WI38 (cell line): ENCODE results near the gene HACD2.

Source experiments
- H3K4me3 ChIP-seq: 2 replicates; pipeline ENCODE4 v1.5.1; 2011; ENCODE audit warnings: low read depth, mild to moderate bottlenecking, control low read depth, low read length
- TF ChIP-seq, protein P1 (sequence below): IDR thresholded peaks from 2 replicates; pipeline ENCODE4 v1.5.1; 2012; ENCODE audit warnings: low read depth, mild to moderate bottlenecking, control low read depth, low read length

The HACD2 gene

DNA sequence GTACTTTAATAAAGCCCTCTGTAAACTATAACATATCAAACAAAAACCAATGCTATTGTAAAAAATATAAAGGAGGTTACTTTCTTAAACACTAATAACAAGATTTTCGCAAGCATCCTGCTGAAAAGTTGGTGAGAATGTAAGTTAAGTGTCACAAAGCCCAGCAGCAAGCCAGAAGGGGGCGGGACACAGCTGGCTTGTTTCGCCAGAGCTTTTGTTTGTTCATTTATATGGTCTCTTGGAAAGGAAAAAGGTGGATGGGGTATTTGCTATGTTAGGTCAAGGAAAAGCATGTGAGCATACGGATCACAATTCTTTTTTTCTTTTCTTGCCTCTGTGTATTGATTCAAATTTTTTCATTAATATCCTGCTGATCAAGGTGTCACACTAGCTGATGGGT lies 59.9 kb downstream of the HACD2 start:
- TF ChIP-seq, protein P1, sequence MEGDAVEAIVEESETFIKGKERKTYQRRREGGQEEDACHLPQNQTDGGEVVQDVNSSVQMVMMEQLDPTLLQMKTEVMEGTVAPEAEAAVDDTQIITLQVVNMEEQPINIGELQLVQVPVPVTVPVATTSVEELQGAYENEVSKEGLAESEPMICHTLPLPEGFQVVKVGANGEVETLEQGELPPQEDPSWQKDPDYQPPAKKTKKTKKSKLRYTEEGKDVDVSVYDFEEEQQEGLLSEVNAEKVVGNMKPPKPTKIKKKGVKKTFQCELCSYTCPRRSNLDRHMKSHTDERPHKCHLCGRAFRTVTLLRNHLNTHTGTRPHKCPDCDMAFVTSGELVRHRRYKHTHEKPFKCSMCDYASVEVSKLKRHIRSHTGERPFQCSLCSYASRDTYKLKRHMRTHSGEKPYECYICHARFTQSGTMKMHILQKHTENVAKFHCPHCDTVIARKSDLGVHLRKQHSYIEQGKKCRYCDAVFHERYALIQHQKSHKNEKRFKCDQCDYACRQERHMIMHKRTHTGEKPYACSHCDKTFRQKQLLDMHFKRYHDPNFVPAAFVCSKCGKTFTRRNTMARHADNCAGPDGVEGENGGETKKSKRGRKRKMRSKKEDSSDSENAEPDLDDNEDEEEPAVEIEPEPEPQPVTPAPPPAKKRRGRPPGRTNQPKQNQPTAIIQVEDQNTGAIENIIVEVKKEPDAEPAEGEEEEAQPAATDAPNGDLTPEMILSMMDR: no peak
- H3K4me3 ChIP-seq: no peak overlapping the region

DNA sequence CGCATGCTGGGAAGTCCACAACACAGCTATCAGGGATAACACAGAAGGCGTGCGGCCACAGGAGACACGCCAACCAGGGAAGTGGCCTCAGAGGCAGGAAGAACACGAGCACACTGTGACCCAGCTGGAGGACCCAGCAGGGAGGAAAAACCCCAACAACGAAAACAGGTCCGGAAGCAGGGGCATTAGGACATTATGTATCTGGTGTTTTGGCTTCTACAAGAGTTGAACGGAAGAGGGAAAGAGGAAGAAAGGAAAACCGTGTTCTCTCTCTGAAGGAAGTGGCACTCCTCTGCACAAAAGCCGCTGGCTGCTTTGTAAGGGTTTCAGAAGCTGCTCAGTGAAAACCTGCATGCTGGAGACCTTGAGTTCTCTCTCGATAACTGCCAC lies 61.8 kb downstream of the HACD2 start:
- no peak overlapping the region for H3K4me3 ChIP-seq
- TF ChIP-seq, protein P1: no peak

- TF ChIP-seq, protein P1: no peak
These were observed 62.4 kb downstream of the HACD2 start for GRCh38 chr3:123522320-123523022.

GRCh38 chr3:123521179-123521969 lies 63.5 kb downstream of the HACD2 start:
- TF ChIP-seq, protein P1: no peak
- no peak overlapping the region for H3K4me3 ChIP-seq

More at GRCh38 chr3:123522320-123523022, 62.4 kb downstream of the HACD2 start:
- no peak overlapping the region for H3K4me3 ChIP-seq

DNA sequence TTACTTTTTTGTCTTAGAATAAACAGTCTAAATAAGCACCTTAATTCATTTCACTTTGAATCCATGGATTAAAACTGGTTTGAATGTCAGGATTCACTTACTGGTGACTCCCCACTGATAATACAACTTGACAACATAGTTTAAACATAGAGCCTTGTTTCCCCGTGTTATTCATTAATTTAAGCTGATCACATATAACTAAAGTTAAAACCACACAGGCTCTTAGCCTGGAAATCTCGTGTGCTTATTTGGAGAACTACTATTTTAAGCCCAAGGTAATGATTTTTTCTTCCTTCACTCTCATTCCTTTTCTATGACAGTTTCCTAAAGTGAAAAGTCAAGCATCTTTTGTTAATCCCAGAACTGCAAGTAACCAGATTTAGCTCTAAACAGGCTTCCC lies 64.2 kb downstream of the HACD2 start:
- no peak overlapping the region for H3K4me3 ChIP-seq
- TF ChIP-seq, protein P1: no peak

DNA sequence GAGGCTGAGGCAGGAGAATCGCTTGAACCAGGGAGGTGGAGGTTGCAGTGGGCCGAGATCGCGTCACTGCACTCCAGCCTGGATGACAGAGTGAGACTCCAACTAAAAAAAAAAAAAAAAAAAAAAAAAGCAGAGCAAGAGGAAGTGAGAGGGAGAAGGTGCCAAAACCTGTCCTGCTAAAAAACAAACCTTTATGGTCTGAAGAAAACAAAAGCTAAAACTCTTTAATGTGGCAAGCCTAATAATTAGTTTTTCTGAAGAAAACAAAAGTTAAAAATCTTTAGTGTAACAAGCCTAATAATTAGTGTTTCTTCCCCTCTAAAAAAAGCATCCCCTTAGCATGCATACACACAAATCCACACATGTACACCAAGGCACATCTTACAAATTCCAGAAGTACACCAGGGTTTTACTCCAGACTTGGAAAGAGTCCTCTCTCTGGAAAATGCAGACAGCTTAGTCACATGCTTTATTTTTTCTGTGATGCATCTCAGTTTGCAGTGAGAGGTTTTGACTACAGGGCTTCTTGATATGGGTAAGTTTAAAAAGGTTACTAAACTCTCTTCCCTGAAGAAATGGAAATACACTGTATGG lies 65.9 kb downstream of the HACD2 start:
- TF ChIP-seq, protein P1: no peak
- no peak overlapping the region for H3K4me3 ChIP-seq

GRCh38 chr3:123511726-123512125 lies 73.1 kb downstream of the HACD2 start:
- TF ChIP-seq, protein P1: no peak
- no peak overlapping the region for H3K4me3 ChIP-seq
